Thyroid gland (tissue), 4 donors: Measurements from ENCODE around the gene BCL3. TPM values are rescaled to one million over a fixed set of nuclear protein-coding genes. Genes with fewer than 3 reads are reported as not detected.

Experiments
- DNase-seq, 2 donors: peaks; one replicate each; pipeline ENCODE4 v3.0.0-alpha.2; 2019
- H3K27ac ChIP-seq, 3 donors: fragments of 200-600 bp; sonication (generic); 1 replicate in 2 of 3; 2 replicates in 1 of 3; pipeline ENCODE4 v1.5.1; 2016 to 2019; ENCODE audit warnings: mild to moderate bottlenecking in 1 of 3, moderate library complexity in 1 of 3
- H3K27me3 ChIP-seq: fragments of 200-600 bp; sonication (generic); one replicate; pipeline ENCODE4 v1.5.1; 2019
- H3K36me3 ChIP-seq, 2 donors: fragments of 200-600 bp; sonication (generic); one replicate each; pipeline ENCODE4 v1.5.1; 2016 to 2019
- H3K4me1 ChIP-seq, 2 donors: fragments of 200-600 bp; sonication (generic); one replicate each; pipeline ENCODE4 v1.5.1; 2017 to 2019
- H3K4me3 ChIP-seq, 3 donors: fragments of 200-600 bp; sonication (generic); replicated peaks in 1 of 3; 1 replicate in 2 of 3; 2 replicates in 1 of 3; pipeline ENCODE4 v1.5.1; 2016; ENCODE audit warnings: mild to moderate bottlenecking in 1 of 3
- H3K9me3 ChIP-seq: fragments of 200-600 bp; sonication (generic); one replicate; pipeline ENCODE4 v1.5.1; 2017
- POLR2A ChIP-seq, 2 donors: fragments of 450-650 bp; IDR thresholded peaks; one replicate each; pipeline ENCODE4 v1.6.1; 2017; ENCODE audit warnings: antibody characterized with exemption in 2 of 2, mild to moderate bottlenecking in 2 of 2, moderate library complexity in 1 of 2
- WGBS, 2 donors: methylation state at CpG; one replicate each; pipeline ENCODE4 v1.1.5; 2017; 5-methylcytosine and 5-hydroxymethylcytosine counted together
- intact Hi-C: fragments of 100-400 bp; cut with DNase I; formaldehyde crosslinking; loops from one replicate; pipeline ENCODE4 v1.15.1; 2023
- total RNA-seq, 4 donors: library from RNA; depleted of rRNA; stranded (reverse); fragments of >200 nt; gene quantifications; one replicate each; pipeline ENCODE4 v1.2.3, GENCODE V29; 2016
- TF ChIP-seq, protein P1 (sequence below), 6 experiments: fragments of 200-600 bp in 3 of 6; fragments of 450-650 bp in 3 of 6; sonication (generic) in 3 of 6; IDR thresholded peaks; one replicate each; pipeline ENCODE4 v1.5.1; 2016 to 2019; ENCODE audit warnings: antibody characterized with exemption in 6 of 6, mild to moderate bottlenecking in 2 of 6, inconsistent platforms in 1 of 6, moderate library complexity in 1 of 6

Gene BCL3
- total RNA-seq, 4 donors from 2014 or later, result 12.4 to 56.2 (median 16.8) TPM

DNA sequence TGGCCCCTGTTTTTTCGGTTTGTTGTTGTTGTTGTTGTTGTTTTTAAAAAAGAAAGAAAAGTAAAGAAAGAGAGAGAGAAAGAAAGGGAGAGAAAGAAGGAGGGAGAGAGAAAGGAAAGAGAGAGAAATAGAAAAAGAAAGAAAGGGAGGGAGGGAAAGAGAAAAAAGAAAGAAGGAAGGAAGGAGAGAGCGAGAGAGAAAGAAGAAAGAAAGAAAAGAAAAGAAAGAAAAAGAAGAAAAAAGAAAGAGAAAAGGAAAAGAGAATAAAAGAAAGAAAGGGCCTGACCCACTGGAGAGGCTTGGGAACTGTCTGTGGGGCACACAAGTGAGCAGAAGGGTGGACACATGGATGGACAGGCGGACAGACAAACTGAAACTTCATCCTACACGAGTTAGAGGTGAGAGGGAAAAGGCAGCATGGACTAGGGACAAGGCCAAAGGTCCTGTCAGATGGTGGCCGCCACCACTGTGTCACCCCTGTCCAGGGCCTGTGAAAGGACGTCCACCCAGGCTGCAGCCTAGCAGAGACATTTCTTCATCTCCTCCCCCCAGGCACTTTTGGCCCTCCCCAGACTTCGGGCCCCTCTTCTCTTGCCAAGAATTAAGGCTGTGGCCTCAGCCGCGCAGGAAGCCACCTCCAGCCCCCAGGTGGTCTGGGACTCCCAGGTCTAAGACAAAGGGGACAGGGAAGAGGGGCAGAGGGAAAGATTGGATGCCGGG is 51.3 kb downstream of the BCL3 start:
- no peaks in the 10 kb centered on the region for H3K36me3 ChIP-seq

DNA sequence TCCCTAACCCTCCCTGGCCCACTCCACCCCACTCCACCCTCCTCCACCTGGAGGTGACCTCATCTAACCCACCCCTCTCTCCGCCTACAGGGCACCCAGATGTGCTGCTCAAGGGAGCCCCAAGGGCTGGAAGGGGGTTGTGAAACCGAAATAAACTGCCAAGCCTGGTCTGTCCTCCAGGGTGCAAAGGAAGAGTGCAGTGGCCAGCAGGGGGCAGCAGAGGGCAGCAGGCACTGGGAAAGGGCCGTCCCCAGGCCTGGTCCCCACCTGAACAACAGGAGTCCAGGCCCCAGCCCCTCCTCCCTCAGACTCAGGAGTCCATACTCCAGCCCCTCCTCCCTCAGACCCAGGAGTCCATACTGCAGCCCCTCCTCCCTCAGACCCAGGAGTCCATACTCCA is 52.0 kb downstream of the BCL3 start:
- peak; percentile 84 to 89 for DNase-seq
- Histone ChIP-seq H3K27me3 (no peaks in the 10 kb centered on the region), H3K4me3 (no peak overlapping the region), H3K27ac (no peak overlapping the region), H3K4me1 (peaks cover 0 to 7% of the 10 kb centered on the region in 2 donors), H3K36me3 (no peaks in the 10 kb centered on the region), H3K9me3 (no peaks in the 10 kb centered on the region)
- intact Hi-C loops, result no loop called here
- 0 to 8% methylated on average over 2 of the region's 3 CpGs for WGBS, 2 donors
- TF ChIP-seq, protein P1, sequence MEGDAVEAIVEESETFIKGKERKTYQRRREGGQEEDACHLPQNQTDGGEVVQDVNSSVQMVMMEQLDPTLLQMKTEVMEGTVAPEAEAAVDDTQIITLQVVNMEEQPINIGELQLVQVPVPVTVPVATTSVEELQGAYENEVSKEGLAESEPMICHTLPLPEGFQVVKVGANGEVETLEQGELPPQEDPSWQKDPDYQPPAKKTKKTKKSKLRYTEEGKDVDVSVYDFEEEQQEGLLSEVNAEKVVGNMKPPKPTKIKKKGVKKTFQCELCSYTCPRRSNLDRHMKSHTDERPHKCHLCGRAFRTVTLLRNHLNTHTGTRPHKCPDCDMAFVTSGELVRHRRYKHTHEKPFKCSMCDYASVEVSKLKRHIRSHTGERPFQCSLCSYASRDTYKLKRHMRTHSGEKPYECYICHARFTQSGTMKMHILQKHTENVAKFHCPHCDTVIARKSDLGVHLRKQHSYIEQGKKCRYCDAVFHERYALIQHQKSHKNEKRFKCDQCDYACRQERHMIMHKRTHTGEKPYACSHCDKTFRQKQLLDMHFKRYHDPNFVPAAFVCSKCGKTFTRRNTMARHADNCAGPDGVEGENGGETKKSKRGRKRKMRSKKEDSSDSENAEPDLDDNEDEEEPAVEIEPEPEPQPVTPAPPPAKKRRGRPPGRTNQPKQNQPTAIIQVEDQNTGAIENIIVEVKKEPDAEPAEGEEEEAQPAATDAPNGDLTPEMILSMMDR (IDR thresholded peaks at IDR 0.05), result peak; percentile 90 to 98 (median 96)
- TF ChIP-seq POLR2A (IDR thresholded peaks at IDR 0.05), result no peak

More for the DNA sequence above, 51.3 kb downstream of the BCL3 start:
- WGBS, 2 donors, result 75 to 79% methylated on average over 9 to 10 of the region's 10 CpGs
- Histone ChIP-seq H3K27me3 (no peaks in the 10 kb centered on the region), H3K27ac (no peak overlapping the region), H3K9me3 (no peaks in the 10 kb centered on the region), H3K4me3 (no peak overlapping the region), H3K4me1 (peaks cover 0 to 7% of the 10 kb centered on the region in 2 donors)
- intact Hi-C loops, result no loop called here
- DNase-seq, result no peak
- no peak for TF ChIP-seq POLR2A (IDR thresholded peaks at IDR 0.05)
- TF ChIP-seq, protein P1 (IDR thresholded peaks at IDR 0.05), result no peak

DNA sequence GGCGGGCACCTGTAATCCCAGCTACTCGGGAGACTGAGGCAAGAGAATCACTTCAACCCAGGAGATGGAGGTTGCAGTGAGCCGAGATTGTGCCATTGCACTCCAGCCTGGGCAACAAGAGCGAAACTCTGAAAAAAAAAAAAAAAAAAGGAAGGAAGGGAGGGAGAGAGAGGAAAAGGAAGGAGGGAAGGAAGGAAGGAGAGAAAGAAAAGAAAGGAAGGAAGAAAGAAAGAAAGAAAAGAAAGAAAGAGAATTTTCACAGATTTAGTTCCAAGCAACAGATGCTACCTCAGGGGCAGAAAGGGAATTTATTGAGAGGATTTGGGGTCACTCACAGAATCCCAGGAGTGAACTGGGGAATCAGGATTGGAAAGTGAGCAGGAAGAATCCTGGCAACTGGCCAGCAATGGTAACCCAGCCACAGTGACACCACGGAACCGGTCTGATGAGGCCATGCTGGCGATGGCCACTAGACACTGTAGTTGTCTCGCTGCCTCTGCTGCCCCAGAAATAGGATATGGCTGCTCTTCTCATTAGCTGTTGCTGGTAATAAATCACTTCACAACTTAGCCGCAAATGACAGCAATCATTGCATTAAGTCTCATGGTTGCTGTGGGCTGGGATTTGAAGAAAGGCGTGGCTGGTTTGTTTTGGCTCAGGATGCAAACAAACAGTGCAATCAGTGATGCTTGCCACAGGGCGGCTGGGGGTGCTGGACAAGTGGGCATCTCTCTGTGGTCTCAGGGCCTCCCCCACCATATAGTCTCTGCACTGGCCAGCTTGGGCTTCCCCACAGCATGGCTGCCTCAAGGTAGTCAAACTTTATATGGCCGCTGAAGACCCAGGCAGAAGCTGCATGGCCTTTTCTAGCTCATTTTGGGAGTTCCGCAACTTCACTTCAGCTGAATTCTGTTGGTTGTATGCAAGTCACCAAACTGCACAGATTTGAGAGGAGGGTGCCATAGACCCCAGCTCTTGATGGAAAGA is 55.2 kb downstream of the BCL3 start:
- no peaks in the 10 kb centered on the region for H3K36me3 ChIP-seq
- no peaks in the 10 kb centered on the region for H3K27me3 ChIP-seq
- H3K4me3 ChIP-seq, result no peak overlapping the region
- peaks cover 18 to 27% of the 10 kb centered on the region in 2 donors for H3K4me1 ChIP-seq
- intact Hi-C loops, result no loop called here
- no peaks in the 10 kb centered on the region for H3K9me3 ChIP-seq
- WGBS, 2 donors, result 81 to 90% methylated on average over 12 to 13 of the region's 13 CpGs
- peak; percentile 19 to 21 for DNase-seq
- TF ChIP-seq, protein P1 (IDR thresholded peaks at IDR 0.05), result no peak
- no peak for TF ChIP-seq POLR2A (IDR thresholded peaks at IDR 0.05)
- H3K27ac ChIP-seq, result no peak overlapping the region

DNA sequence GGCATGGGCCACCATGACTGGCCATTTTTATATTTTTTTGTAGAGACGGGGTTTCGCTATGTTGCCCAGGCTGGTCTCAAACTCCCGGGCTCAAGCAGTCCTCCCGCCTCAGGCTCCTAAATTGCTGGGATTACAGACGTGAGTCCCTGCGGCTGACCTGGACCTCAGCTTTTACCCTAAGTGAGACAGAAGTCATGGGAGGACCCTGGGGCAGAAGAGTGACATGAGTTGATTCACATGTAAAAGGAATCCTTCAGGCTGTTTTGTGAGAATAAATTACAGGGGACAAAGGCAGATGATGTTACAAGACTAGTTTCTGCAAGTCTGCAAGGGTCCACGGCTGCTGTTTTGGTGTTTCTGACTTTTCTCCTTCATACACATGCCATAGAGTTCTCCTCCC is 57.8 kb downstream of the BCL3 start:
- WGBS, 2 donors, result 84 to 92% methylated on average over 7 of the region's 7 CpGs
- Histone ChIP-seq H3K36me3 (no peaks in the 10 kb centered on the region), H3K27ac (peak overlapping the region in 1 of 3 donors; percentile 90), H3K4me3 (no peak overlapping the region), H3K4me1 (peaks cover 33 to 45% of the 10 kb centered on the region in 2 donors), H3K27me3 (no peaks in the 10 kb centered on the region), H3K9me3 (no peaks in the 10 kb centered on the region)
- no peak for DNase-seq
- intact Hi-C loops, result no loop called here
- TF ChIP-seq POLR2A (IDR thresholded peaks at IDR 0.05), result no peak
- TF ChIP-seq, protein P1 (IDR thresholded peaks at IDR 0.05), result no peak
